NCI-H82 treated with DMSO at 0.1 percent for 48 hours (cell line): ENCODE data around the gene SATB2.
A peak's percentile ranks its signal among the peaks of the same experiment; 100 is the strongest.

Experiments
- DNase-seq: peaks from one replicate; lab custom pipeline; 2025; ENCODE audit not compliant: unreplicated experiment; lab: John Stamatoyannopoulos, UW

The SATB2 gene

GRCh38 chr2:199457147-199458008, at the start of gene SATB2:
Gene SATB2 (minus strand): TSS chr2:199457939. CDS start chr2:199456037, 1,902 bp downstream.
- no peak for DNase-seq

- DNase-seq = no peak
These were observed 48.1 kb upstream of the SATB2 start for GRCh38 chr2:199505755-199506403.

- DNase-seq = no peak
These were observed 45.4 kb upstream of the SATB2 start for GRCh38 chr2:199503148-199503547.

- no peak for DNase-seq
These were observed 41.3 kb upstream of the SATB2 start for GRCh38 chr2:199499005-199499404.

GRCh38 chr2:199495147-199495546, 37.4 kb upstream of the SATB2 start:
- DNase-seq = no peak

GRCh38 chr2:199490049-199490448, 32.3 kb upstream of the SATB2 start:
- DNase-seq = no peak

- DNase-seq = peak; percentile 29
These were observed 31.1 kb upstream of the SATB2 start for GRCh38 chr2:199488772-199489400.

- peak; percentile 63 for DNase-seq
These were observed 28.1 kb upstream of the SATB2 start for GRCh38 chr2:199485732-199486335.

GRCh38 chr2:199484927-199485326, 27.2 kb upstream of the SATB2 start:
- no peak for DNase-seq

- no peak for DNase-seq
These were observed 23.2 kb upstream of the SATB2 start for GRCh38 chr2:199480966-199481365.

- DNase-seq = no peak
These were observed 19.6 kb upstream of the SATB2 start for GRCh38 chr2:199477277-199477834.

- DNase-seq = peak; percentile 47
These were observed 13.8 kb upstream of the SATB2 start for GRCh38 chr2:199471443-199472057.

- no peak for DNase-seq
These were observed 13.1 kb upstream of the SATB2 start for GRCh38 chr2:199470672-199471442.

GRCh38 chr2:199470361-199470671, 12.6 kb upstream of the SATB2 start:
- no peak for DNase-seq

GRCh38 chr2:199469514-199470360, 12.0 kb upstream of the SATB2 start:
- no peak for DNase-seq

- DNase-seq = no peak
These were observed 11.1 kb upstream of the SATB2 start for GRCh38 chr2:199468561-199469513.

- DNase-seq = no peak
These were observed 9.5 kb upstream of the SATB2 start for GRCh38 chr2:199467066-199467822.
